DND-41 (cell line): Measurements from ENCODE around the gene HSBP1L1.

Source experiments
- ATAC-seq: fragments of 200-7000 bp; cut with Tn5 transposase; 3 replicates; pipeline ENCODE4 v1.9.1; 2021; ENCODE audit warnings: low read depth; ENCODE audit not compliant: insufficient read depth
- DNase-seq: peaks from one replicate; pipeline ENCODE4 v3.0.0-alpha.2; 2020
- H2AFZ ChIP-seq: 2 replicates; pipeline ENCODE4 v1.6.0; 2012; ENCODE audit warnings: low read depth, low read length
- H3K27ac ChIP-seq: 2 replicates; pipeline ENCODE4 v1.5.1; 2012; ENCODE audit warnings: low read length, inconsistent platforms
- H3K27me3 ChIP-seq: fragments of 200-600 bp; sonication (generic); 2 replicates; pipeline ENCODE4 v1.6.0; 2012; ENCODE audit warnings: low read length, mild to moderate bottlenecking, inconsistent platforms; ENCODE audit not compliant: insufficient read depth, poor library complexity
- H3K36me3 ChIP-seq: 2 replicates; pipeline ENCODE4 v1.5.1; 2012; ENCODE audit warnings: low read length, inconsistent platforms; ENCODE audit not compliant: insufficient read depth
- H3K4me1 ChIP-seq: 2 replicates; pipeline ENCODE4 v1.5.1; 2012; ENCODE audit warnings: mild to moderate bottlenecking, low read length; ENCODE audit not compliant: insufficient read depth
- H3K4me2 ChIP-seq: 2 replicates; pipeline ENCODE4 v1.6.0; 2012; ENCODE audit warnings: mild to moderate bottlenecking, moderate library complexity, low read length, inconsistent platforms; ENCODE audit not compliant: insufficient read depth
- H3K4me3 ChIP-seq, 2 experiments: fragments of 200-600 bp in 1 of 2; shearing (Covaris generic) in 1 of 2; 2 replicates each; pipeline ENCODE4 v1.5.1; 2012 to 2016; ENCODE audit warnings: inconsistent platforms in 2 of 2, low read length in 2 of 2, mild to moderate bottlenecking in 2 of 2, low read depth in 1 of 2, moderate library complexity in 1 of 2
- H3K79me2 ChIP-seq: 2 replicates; pipeline ENCODE4 v1.6.0; 2012; ENCODE audit warnings: low read length, inconsistent platforms; ENCODE audit not compliant: insufficient read depth
- H3K9ac ChIP-seq: 2 replicates; pipeline ENCODE4 v1.6.0; 2012; ENCODE audit warnings: low read depth, mild to moderate bottlenecking, inconsistent platforms, low read length, moderate library complexity
- H3K9me3 ChIP-seq: 2 replicates; pipeline ENCODE4 v1.5.1; 2012; ENCODE audit warnings: low read length, moderate library complexity, mild to moderate bottlenecking, inconsistent platforms; ENCODE audit not compliant: insufficient read depth, severe bottlenecking
- H4K20me1 ChIP-seq: 2 replicates; pipeline ENCODE4 v1.6.0; 2012; ENCODE audit warnings: low read length; ENCODE audit not compliant: insufficient read depth
- CTCF ChIP-seq: IDR thresholded peaks from 2 replicates; pipeline ENCODE4 v1.5.1; 2012; ENCODE audit warnings: borderline replicate concordance, low read length, moderate library complexity, mild to moderate bottlenecking; ENCODE audit not compliant: poor library complexity, severe bottlenecking; ENCODE audit errors: extremely low read depth
- EZH2 ChIP-seq: IDR thresholded peaks from 3 replicates; pipeline ENCODE4 v1.6.1; 2012; ENCODE audit warnings: borderline replicate concordance, low read depth, mild to moderate bottlenecking, moderate library complexity, low read length, inconsistent platforms; ENCODE audit not compliant: severe bottlenecking

Gene HSBP1L1

GRCh38 chr18:79971211-79971952 lies 6.9 kb downstream of the HSBP1L1 start:
- no peak for TF ChIP-seq CTCF
- TF ChIP-seq EZH2 = no peak
- peaks cover 75% of the 10 kb centered on the region for H3K36me3 ChIP-seq
- ATAC-seq (no peak), DNase-seq (no peak)
- no peak overlapping the region for H3K27ac ChIP-seq
- no peak overlapping the region for H3K4me2 ChIP-seq
- no peaks in the 10 kb centered on the region for H3K4me1 ChIP-seq
- no peak overlapping the region for H3K4me3 ChIP-seq
- no peaks in the 10 kb centered on the region for H3K27me3 ChIP-seq
- H2AFZ ChIP-seq = no peak overlapping the region
- H3K79me2 ChIP-seq = peaks cover 57% of the 10 kb centered on the region
- no peak overlapping the region for H3K9ac ChIP-seq
- no peaks in the 10 kb centered on the region for H3K9me3 ChIP-seq
- peaks cover 63% of the 10 kb centered on the region for H4K20me1 ChIP-seq

- Histone ChIP-seq H3K27ac (no peak overlapping the region), H3K79me2 (peaks cover 63% of the 10 kb centered on the region), H2AFZ (no peak overlapping the region), H3K4me3 (no peak overlapping the region), H4K20me1 (peaks cover 68% of the 10 kb centered on the region), H3K36me3 (peaks cover 77% of the 10 kb centered on the region), H3K4me2 (no peak overlapping the region), H3K4me1 (no peaks in the 10 kb centered on the region), H3K9me3 (no peaks in the 10 kb centered on the region), H3K27me3 (no peaks in the 10 kb centered on the region), H3K9ac (no peak overlapping the region)
- DNase-seq (no peak), ATAC-seq (no peak)
- no peak for TF ChIP-seq EZH2
- no peak for TF ChIP-seq CTCF
These were observed 7.5 kb downstream of the HSBP1L1 start for GRCh38 chr18:79971986-79972385.

- no peak overlapping the region for H3K27ac ChIP-seq
- H3K79me2 ChIP-seq = peaks cover 69% of the 10 kb centered on the region
- H3K27me3 ChIP-seq = no peaks in the 10 kb centered on the region
- H3K9me3 ChIP-seq = no peaks in the 10 kb centered on the region
- H3K4me2 ChIP-seq = no peak overlapping the region
- no peak for TF ChIP-seq EZH2
- no peak for TF ChIP-seq CTCF
- H3K4me1 ChIP-seq = no peaks in the 10 kb centered on the region
- no peak overlapping the region for H3K9ac ChIP-seq
- peaks cover 84% of the 10 kb centered on the region for H3K36me3 ChIP-seq
- DNase-seq = no peak
- no peak overlapping the region for H3K4me3 ChIP-seq
- peaks cover 74% of the 10 kb centered on the region for H4K20me1 ChIP-seq
- no peak for ATAC-seq
- no peak overlapping the region for H2AFZ ChIP-seq
These were observed 8.3 kb downstream of the HSBP1L1 start for GRCh38 chr18:79972720-79973119.
